Neuron (in vitro differentiated cells): ENCODE results near the gene GDE1.

Experiments used
- H2AFZ ChIP-seq: one replicate; pipeline ENCODE4 v1.6.1; 2013; ENCODE audit warnings: low read depth, mild to moderate bottlenecking, inconsistent platforms, low read length, moderate library complexity
- H3K27me3 ChIP-seq: one replicate; pipeline ENCODE4 v1.6.1; 2013; ENCODE audit warnings: low read length; ENCODE audit not compliant: insufficient read depth
- H3K36me3 ChIP-seq: one replicate; pipeline ENCODE4 v1.6.1; 2013; ENCODE audit warnings: low read length; ENCODE audit not compliant: insufficient read depth
- H3K4me1 ChIP-seq: one replicate; pipeline ENCODE4 v1.6.1; 2013; ENCODE audit warnings: low read length; ENCODE audit not compliant: insufficient read depth
- H3K4me3 ChIP-seq: 2 replicates; pipeline ENCODE4 v1.5.1; 2013; ENCODE audit warnings: mild to moderate bottlenecking, low read length, moderate library complexity
- H3K9me3 ChIP-seq: one replicate; pipeline ENCODE4 v1.6.1; 2013; ENCODE audit warnings: low read length

GDE1 gene

GRCh38 chr16:19520861-19521331 is 1.0 kb downstream of the GDE1 start:
- H3K27me3 ChIP-seq = no peaks in the 10 kb centered on the region
- H3K4me1 ChIP-seq = peaks cover 31% of the 10 kb centered on the region
- peak overlapping the region; percentile 74 for H3K4me3 ChIP-seq

GRCh38 chr16:19518388-19518787 is 3.5 kb downstream of the GDE1 start:
- no peak overlapping the region for H3K4me3 ChIP-seq
- no peaks in the 10 kb centered on the region for H3K9me3 ChIP-seq
- no peaks in the 10 kb centered on the region for H3K27me3 ChIP-seq
- H2AFZ ChIP-seq = no peak overlapping the region
- peaks cover 22% of the 10 kb centered on the region for H3K36me3 ChIP-seq
- peaks cover 18% of the 10 kb centered on the region for H3K4me1 ChIP-seq

More at GRCh38 chr16:19520861-19521331, 1.0 kb downstream of the GDE1 start:
- peak overlapping the region; percentile 94 for H2AFZ ChIP-seq
- H3K36me3 ChIP-seq = peaks cover 10% of the 10 kb centered on the region
- H3K9me3 ChIP-seq = no peaks in the 10 kb centered on the region

- H3K27me3 ChIP-seq = no peaks in the 10 kb centered on the region
- H3K9me3 ChIP-seq = no peaks in the 10 kb centered on the region
- peaks cover 22% of the 10 kb centered on the region for H3K36me3 ChIP-seq
- no peak overlapping the region for H2AFZ ChIP-seq
- peaks cover 15% of the 10 kb centered on the region for H3K4me1 ChIP-seq
- no peak overlapping the region for H3K4me3 ChIP-seq
These were observed 4.3 kb downstream of the GDE1 start for GRCh38 chr16:19517424-19518089.

GRCh38 chr16:19515757-19516156 is 6.1 kb downstream of the GDE1 start:
- Histone ChIP-seq H3K27me3 (no peaks in the 10 kb centered on the region), H2AFZ (no peak overlapping the region), H3K36me3 (peaks cover 32% of the 10 kb centered on the region), H3K4me1 (peaks cover 6% of the 10 kb centered on the region), H3K9me3 (no peaks in the 10 kb centered on the region), H3K4me3 (no peak overlapping the region)

- Histone ChIP-seq H3K27me3 (no peaks in the 10 kb centered on the region), H3K36me3 (peaks cover 48% of the 10 kb centered on the region), H3K4me1 (no peaks in the 10 kb centered on the region), H3K4me3 (no peak overlapping the region), H3K9me3 (no peaks in the 10 kb centered on the region), H2AFZ (no peak overlapping the region)
These were observed 8.4 kb downstream of the GDE1 start for GRCh38 chr16:19513377-19514053.

- Histone ChIP-seq H3K4me3 (no peak overlapping the region), H3K4me1 (no peaks in the 10 kb centered on the region), H3K9me3 (no peaks in the 10 kb centered on the region), H3K27me3 (no peaks in the 10 kb centered on the region), H2AFZ (no peak overlapping the region), H3K36me3 (peaks cover 55% of the 10 kb centered on the region)
These were observed 9.6 kb downstream of the GDE1 start for GRCh38 chr16:19512297-19512696.

GRCh38 chr16:19507867-19508266 is 14.0 kb downstream of the GDE1 start:
- Histone ChIP-seq H3K9me3 (no peaks in the 10 kb centered on the region), H3K27me3 (no peaks in the 10 kb centered on the region), H3K36me3 (peaks cover 66% of the 10 kb centered on the region), H3K4me3 (no peak overlapping the region), H3K4me1 (no peaks in the 10 kb centered on the region), H2AFZ (no peak overlapping the region)

- Histone ChIP-seq H3K27me3 (no peaks in the 10 kb centered on the region), H3K4me1 (no peaks in the 10 kb centered on the region), H3K4me3 (no peak overlapping the region), H3K36me3 (peaks cover 71% of the 10 kb centered on the region), H2AFZ (no peak overlapping the region), H3K9me3 (no peaks in the 10 kb centered on the region)
These were observed 14.9 kb downstream of the GDE1 start for GRCh38 chr16:19506965-19507364.

GRCh38 chr16:19505600-19506303 is 16.1 kb downstream of the GDE1 start:
- Histone ChIP-seq H3K4me1 (no peaks in the 10 kb centered on the region), H3K4me3 (no peak overlapping the region), H3K27me3 (no peaks in the 10 kb centered on the region), H2AFZ (no peak overlapping the region), H3K36me3 (peaks cover 74% of the 10 kb centered on the region), H3K9me3 (no peaks in the 10 kb centered on the region)

- Histone ChIP-seq H3K27me3 (no peaks in the 10 kb centered on the region), H2AFZ (no peak overlapping the region), H3K4me1 (no peaks in the 10 kb centered on the region), H3K36me3 (peaks cover 64% of the 10 kb centered on the region), H3K9me3 (no peaks in the 10 kb centered on the region), H3K4me3 (no peak overlapping the region)
These were observed 18.3 kb downstream of the GDE1 start for GRCh38 chr16:19503461-19504075.

GRCh38 chr16:19502395-19503131 is 19.3 kb downstream of the GDE1 start:
- Histone ChIP-seq H3K36me3 (peaks cover 58% of the 10 kb centered on the region), H3K27me3 (no peaks in the 10 kb centered on the region), H3K4me1 (no peaks in the 10 kb centered on the region), H3K9me3 (no peaks in the 10 kb centered on the region), H2AFZ (no peak overlapping the region), H3K4me3 (no peak overlapping the region)

GRCh38 chr16:19499481-19499880 is 22.4 kb downstream of the GDE1 start:
- no peak overlapping the region for H2AFZ ChIP-seq
- no peaks in the 10 kb centered on the region for H3K9me3 ChIP-seq
- no peaks in the 10 kb centered on the region for H3K27me3 ChIP-seq
- peaks cover 40% of the 10 kb centered on the region for H3K36me3 ChIP-seq
- no peaks in the 10 kb centered on the region for H3K4me1 ChIP-seq
- no peak overlapping the region for H3K4me3 ChIP-seq
